ENCODE measurements around the gene CHMP1B.

GRCh38 chr18:11810379-11810778, 40.8 kb upstream of the CHMP1B start:
- no peak for TF ChIP-seq CTCF (conservative IDR thresholded peaks at IDR 0.05)
- no peak for TF ChIP-seq ZFX (IDR thresholded peaks at IDR 0.05)
